Mammary epithelial cell (primary cell): ENCODE measurements around the gene UBE2H.

ENCODE experiments used
- CTCF ChIP-seq, 2 donors: IDR thresholded peaks in 1 of 2; conservative IDR thresholded peaks in 1 of 2; 2 replicates each; pipeline ENCODE4 v1.5.1; 2011 to 2012; ENCODE audit warnings: inconsistent platforms in 2 of 2, low read length in 2 of 2, mild to moderate bottlenecking in 2 of 2, control low read depth in 1 of 2, low read depth in 1 of 2; ENCODE audit not compliant: insufficient read depth in 1 of 2; ENCODE audit errors: extremely low read depth in 1 of 2
- EZH2 ChIP-seq: IDR thresholded peaks from 2 replicates; pipeline ENCODE4 v1.6.1; 2012; ENCODE audit warnings: low read length, inconsistent platforms, borderline replicate concordance

DNA sequence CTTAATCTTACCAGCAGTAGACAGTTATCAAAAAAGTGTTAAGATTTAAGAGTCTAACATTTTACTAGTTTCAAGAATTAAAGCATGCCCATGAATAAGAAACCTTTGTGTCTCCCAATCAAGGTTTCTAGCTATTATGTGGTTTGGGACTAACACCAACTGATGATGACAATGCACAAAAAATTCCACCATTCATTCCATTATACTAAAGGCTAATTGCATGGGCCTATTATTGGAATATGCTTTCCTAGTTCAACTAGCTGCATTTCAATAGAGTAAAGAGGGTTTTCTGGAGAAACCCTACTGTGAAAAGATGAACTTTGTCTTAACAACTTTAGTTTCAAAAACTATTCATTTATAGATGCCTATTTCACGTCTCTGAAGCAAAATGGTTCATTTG lies 44.6 kb downstream of the UBE2H start:
- no peak for TF ChIP-seq CTCF (conservative IDR thresholded peaks at IDR 0.05 in 1 of 2, IDR thresholded peaks at IDR 0.05 in 1 of 2; ENCODE audit: extremely low read depth in 1 of 2, insufficient read depth in 1 of 2, low read depth in 1 of 2, low read length in 2 of 2)
- no peak for TF ChIP-seq EZH2
